Muscle of arm (tissue), 12 donors: Measurements from ENCODE around the gene GNG4. TPM values are rescaled to one million over a fixed set of nuclear protein-coding genes. Genes with fewer than 3 reads are reported as not detected.
"Not testable (repeated sequence)": the region's sequence is repeated elsewhere in the genome, so short reads cannot be mapped to it uniquely, and the experiment has no call there.

ENCODE experiments used
- DNase-seq: peaks from one replicate; pipeline ENCODE4 v3.0.0-alpha.2; 2013
- polyA plus RNA-seq, 12 donors: library from polyadenylated mRNA; unstranded; fragments of 120-200 nt; gene quantifications; one replicate each; pipeline ENCODE4 v1.2.1, GENCODE V29; 2013; ENCODE audit not compliant: insufficient read length in 12 of 12

Gene GNG4
- polyA plus RNA-seq, 12 donors, result 0.52 to 6.4 (median 1.1) TPM; not detected in 1

DNA sequence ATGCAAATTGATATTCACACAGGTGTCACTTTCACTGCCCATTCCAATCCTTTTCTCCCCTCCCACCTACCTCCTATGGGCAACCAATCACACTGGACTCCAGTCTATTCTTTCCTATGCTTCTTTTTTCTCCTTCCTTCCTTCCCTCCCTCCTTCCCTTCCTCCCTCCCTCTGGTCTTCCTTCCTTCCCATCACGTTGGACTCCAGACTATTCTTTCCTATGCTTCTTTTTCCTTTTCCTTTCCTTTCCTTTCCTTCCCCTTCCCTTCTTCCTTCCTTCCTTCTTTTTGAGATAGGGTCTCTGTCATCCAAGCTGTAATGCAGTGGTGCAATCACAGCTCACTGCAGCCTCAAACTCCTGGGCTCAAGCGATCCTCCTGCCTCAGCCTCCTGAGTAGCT lies 64.6 kb downstream of the GNG4 start:
- DNase-seq, result no peak

DNA sequence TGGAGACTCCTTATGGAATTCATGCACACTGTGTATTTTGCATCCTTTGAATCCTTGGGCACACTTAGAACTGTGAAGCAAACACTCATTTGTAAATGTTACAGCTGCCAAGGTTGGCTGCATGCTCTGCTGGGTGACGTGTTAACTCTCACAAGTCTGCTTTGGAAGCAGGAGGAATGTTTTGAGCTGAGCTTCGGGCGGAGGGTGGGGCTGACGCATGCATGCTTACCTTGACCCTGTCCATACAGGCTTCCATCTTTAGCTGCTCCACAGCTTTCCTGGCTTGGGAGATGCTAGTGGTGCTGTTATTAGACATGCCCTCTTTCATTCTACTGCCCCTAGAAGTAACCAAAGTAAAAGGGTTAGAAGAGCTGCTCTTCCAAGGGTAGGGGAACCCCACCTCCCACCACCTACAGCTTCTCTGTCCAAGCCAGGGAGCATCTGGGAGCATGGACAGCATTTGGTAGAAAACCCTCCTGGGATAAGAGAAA lies 66.0 kb downstream of the GNG4 start:
- no peak for DNase-seq

- no peak for DNase-seq
Measured at GRCh38 chr1:235582130-235582529, 67.5 kb downstream of the GNG4 start.

DNA sequence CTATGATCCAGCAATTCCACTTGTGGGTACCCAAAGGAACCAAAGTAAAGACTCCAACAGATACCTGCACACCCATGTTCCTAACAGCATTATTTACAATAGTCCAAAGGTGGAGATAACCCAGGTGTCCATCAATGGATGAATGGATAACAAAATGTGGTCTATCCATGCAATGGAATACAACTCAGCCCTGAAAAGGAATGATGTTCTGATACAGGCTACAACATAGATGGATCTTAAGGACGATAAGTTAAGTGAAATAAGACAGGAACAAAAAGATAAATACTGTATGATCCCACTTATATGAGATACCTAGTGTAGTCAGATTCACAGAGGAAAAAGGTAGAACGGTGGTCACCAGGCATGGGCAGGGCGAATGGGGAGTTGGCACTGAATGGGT lies 69.7 kb downstream of the GNG4 start:
- no peak for DNase-seq

DNA sequence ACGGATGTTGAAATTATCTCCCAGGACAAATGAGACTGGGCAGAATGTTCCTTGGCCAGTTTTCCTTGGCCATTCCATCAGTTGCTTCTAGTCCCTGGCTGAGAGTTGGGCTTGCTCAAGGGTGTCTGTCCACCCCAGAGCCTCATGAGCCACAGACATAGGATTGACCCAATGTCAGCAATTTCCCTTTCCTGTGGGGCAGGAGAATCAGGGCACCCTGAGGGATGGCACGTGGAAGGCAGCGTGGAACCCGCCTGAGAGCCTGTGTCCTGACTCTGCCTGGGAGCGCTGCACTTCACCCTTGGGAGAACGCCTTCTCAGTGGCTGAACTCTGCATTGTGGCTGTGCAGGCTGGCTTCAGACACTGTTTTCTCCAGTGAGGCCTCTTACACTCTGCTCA lies 74.0 kb downstream of the GNG4 start:
- no peak for DNase-seq

DNA sequence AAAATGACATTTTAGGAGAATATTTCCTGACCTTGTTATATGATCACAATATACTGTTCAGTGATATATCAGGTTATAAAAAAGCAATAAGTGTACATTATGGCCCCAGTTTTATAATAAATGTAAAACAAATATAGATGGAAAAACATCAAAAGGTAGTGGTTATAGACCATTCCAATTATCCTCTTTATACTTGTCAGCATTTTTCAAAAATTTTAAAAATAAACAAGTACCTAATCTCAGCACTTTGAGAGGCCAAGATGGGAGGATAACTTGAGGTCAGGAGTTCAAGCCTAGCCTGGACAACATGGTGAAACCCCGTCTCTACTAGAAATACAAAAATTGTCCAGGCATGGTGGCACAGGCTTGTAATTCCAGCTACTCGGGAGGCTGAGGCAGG lies 75.7 kb downstream of the GNG4 start:
- DNase-seq, result no peak

DNA sequence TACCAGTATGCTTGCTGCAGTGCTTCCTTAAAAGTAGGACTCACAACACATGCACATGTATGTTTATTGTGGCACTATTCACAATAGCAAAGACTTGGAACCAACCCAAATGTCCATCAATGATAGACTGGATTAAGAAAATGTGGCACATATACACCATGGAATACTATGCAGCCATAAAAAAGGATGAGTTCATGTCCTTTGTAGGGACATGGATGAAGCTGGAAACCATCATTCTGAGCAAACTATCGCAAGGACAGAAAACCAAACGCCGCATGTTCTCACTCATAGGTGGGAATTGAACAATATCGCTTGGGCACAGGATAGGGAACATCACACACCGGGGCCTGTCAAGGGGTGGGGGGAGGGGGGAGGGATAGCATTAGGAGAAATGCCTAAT lies 76.6 kb downstream of the GNG4 start:
- DNase-seq, result not testable (repeated sequence)

- no peak for DNase-seq
Measured at GRCh38 chr1:235571482-235571881, 78.1 kb downstream of the GNG4 start.

DNA sequence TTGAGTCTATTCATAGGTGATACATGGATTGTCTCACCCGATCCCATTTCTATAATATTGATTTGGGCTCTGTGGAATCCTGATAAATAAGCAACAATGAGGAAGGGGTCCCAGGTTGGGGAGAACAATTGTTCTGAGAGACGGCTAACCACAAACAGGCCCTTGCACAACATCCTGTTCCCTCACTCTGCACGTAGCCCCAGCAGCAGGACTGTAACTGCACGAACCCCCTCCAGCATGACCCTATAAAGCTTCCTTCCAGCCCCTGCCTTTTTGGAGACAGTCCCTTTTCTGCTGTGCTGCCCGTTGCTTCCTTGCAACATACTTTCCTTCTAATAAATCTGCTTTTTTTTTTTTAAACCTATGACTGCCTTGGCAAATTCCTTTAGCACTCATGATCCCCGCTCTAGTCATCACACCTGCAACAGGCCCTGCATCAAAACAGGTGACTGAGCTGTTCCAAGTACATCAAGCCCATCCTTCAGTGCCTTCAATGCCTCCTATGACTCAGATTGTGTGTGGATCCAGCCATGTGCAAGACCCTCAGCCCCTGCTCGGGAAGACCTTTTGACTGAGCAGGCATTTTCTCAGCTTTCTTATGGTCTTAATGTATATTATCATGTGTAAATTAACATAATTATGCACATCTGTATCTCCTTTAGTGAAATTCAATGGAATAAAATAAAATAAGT lies 81.6 kb downstream of the GNG4 start:
- no peak for DNase-seq

DNA sequence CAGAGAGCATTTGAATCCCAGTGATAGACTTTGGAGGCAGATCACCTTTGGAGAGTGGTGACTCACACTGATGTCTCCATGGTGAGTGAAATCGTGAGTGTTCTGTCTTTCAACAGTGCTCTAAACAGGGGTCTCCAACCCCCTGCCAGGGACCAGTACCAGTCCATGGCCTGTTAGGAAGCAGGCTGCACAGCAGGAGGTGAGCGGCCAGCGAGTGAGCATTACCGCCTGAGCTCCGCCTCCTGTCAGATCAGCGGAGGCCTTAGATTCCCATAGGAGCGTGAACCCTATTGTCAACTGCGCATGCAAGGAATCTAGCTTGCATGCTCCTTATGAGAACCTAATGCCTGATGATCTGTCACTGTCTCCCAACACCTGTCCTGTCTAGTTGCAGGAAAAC lies 83.5 kb downstream of the GNG4 start:
- DNase-seq, result no peak

- no peak for DNase-seq
Measured at GRCh38 chr1:235563513-235564061, 86.0 kb downstream of the GNG4 start.

GRCh38 chr1:235562589-235562988 lies 87.0 kb downstream of the GNG4 start:
- DNase-seq, result no peak

- no peak for DNase-seq
Measured at GRCh38 chr1:235558621-235559169, 90.9 kb downstream of the GNG4 start.

DNA sequence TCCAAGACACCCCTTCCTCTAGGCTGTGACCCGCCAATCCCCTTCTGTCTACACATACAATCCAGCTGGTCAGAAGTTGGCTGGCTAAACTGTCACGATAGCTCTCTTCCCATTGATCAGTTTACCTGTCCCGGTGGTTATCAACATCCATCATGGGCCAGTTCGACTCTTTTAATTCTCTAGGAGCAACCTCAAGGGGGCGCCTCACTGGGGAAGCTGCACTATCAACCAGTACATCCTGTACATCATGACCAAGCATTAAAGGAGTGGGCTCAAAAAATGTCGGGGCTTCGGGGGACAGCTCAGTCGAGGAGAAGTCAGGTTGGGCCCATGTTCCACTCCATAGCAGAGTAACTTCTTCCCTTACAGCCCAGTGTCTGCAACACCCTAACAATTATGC lies 92.1 kb downstream of the GNG4 start:
- DNase-seq, result no peak

- no peak for DNase-seq
Measured at GRCh38 chr1:235556807-235557206, 92.8 kb downstream of the GNG4 start.

DNA sequence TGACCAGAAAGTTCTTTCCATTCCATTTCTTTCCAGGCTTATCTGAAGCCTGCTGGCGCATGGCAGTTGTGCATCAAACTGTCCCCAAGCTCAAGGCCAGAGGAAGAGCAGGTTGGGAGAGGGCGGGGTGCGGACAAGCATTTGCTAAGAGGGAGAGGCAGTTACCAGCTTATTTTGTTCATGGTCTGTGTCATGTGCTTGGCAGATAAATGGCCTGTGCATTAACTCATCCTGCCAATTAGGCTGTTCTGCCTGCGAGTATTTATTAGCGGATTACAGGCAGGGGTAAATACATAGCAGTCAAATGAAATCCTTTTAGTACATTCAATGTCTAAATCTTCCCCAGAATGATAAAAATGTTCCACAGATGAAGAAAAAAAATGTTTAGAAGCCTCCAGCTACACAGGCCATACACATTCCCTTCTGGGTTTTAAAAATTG lies 96.5 kb downstream of the GNG4 start:
- no peak for DNase-seq

DNA sequence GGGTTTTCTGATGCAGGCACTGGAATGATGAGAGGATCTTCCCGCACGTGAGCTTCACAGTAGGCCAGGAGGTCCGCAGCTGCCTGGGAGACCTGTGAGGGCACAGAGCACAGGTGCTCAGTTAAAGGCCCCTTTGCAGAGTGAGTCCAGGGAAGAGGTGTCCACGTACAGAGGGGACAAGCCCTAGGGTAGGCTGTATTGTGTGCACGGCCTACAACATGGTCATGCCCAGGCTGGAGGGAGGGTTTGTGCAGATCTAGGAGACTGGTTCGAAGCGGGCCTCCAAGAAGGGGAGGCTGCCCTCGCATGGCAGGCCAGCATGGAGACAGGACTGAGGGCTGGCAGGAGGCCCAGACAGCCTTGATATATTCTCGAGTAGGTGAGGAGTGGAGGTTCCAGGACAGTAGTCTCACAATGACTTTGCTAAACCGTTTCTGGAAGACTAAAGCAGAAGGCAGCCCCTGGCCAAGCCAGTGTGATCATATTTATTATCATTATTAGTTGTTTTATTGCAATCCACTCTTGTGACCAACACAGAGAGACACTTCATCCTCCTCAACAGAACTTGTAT lies 97.4 kb downstream of the GNG4 start:
- DNase-seq, result no peak

- DNase-seq, result no peak
Measured at GRCh38 chr1:235549351-235550139, 100.0 kb downstream of the GNG4 start.

DNA sequence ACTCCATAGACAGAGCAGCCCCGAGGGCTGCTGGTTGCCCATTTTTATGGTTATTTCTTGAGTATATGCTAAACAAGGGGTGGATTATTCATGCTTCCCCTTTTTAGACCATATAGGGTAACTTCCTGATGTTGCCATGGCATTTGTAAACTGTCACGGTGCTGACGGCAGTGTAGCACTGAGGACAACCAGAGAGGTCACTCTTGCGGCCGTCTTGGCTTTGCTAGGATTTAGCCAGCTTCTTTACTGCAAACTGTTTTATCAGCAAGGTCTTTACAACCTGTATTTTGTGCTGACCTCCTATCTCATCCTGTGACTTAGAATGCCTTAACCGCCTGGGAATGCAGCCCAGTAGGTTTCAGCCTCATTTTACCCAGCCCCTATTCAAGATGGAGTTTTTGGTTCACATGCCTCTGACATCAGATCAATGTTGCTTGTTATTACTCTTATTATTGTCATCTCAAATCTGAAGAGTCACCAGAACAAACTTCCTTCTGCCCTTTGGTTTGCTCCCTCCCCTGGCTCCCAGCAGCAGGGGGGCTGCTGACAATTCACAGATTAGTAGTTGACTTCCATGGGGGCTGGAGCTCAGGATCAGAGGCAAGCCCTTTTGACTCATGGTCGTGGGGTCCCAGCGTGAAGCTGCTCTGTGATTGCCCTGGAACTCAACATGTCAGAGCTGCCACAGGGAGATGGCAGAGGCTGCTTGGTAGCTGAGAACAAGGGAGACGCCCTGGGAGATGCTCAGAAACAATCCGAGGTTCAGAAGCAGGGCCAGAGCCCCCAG lies 103.0 kb downstream of the GNG4 start:
- not testable (repeated sequence) for DNase-seq

- DNase-seq, result no peak
Measured at GRCh38 chr1:235545292-235545930, 104.2 kb downstream of the GNG4 start.

DNA sequence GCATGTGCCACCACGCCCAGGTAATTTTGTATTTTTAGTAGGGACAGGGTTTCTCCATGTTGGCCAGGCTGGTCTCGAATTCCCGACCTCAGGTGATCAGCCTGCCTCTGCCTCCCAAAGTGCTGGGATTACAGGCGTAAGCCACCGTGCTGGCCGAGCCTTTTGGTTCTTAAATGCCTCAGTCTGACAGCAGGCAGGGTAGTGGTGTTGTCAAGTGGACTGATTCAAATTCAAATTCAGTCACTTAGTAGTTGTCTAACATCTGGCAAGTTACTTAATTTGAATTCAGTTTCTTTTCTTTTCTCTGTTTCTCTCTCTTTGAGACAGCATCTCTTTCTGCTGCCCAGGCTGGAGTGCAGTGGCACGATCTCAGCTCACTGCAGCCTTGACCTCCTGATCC lies 106.7 kb downstream of the GNG4 start:
- not testable (repeated sequence) for DNase-seq
